OCI-LY1 (cell line): ENCODE data around the gene TK2.

Experiments used
- H2AFZ ChIP-seq: fragments of 200-600 bp; sonication (generic), shearing (Covaris generic); 2 replicates; pipeline ENCODE4 v1.6.0; 2014; ENCODE audit warnings: antibody characterized with exemption, mild to moderate bottlenecking, low read length
- H3F3A ChIP-seq: fragments of 200-600 bp; sonication (generic), shearing (Covaris generic); 2 replicates; pipeline ENCODE4 v1.6.0; 2014; ENCODE audit warnings: mild to moderate bottlenecking, antibody characterized with exemption, low read length, moderate library complexity; ENCODE audit not compliant: insufficient read depth
- H3K27ac ChIP-seq: fragments of 200-600 bp; sonication (generic); 2 replicates; pipeline ENCODE4 v1.5.1; 2014; ENCODE audit warnings: low read length, mixed run types, mild to moderate bottlenecking, low read depth; ENCODE audit not compliant: poor library complexity, severe bottlenecking
- H3K27me3 ChIP-seq: fragments of 200-600 bp; sonication (generic); 2 replicates; pipeline ENCODE4 v1.6.0; 2014; ENCODE audit warnings: antibody characterized with exemption, mild to moderate bottlenecking, low read length, moderate library complexity; ENCODE audit not compliant: insufficient read depth
- H3K36me3 ChIP-seq: fragments of 200-600 bp; sonication (generic); 2 replicates; pipeline ENCODE4 v1.6.1; 2014; ENCODE audit warnings: mild to moderate bottlenecking, antibody characterized with exemption, low read length, moderate library complexity, mixed read lengths; ENCODE audit not compliant: insufficient read depth
- H3K4me1 ChIP-seq: fragments of 200-600 bp; sonication (generic); 2 replicates; pipeline ENCODE4 v1.5.1; 2014; ENCODE audit warnings: mild to moderate bottlenecking, low read length, moderate library complexity; ENCODE audit not compliant: insufficient read depth, severe bottlenecking
- H3K4me2 ChIP-seq: fragments of 200-600 bp; sonication (generic), shearing (Covaris generic); 2 replicates; pipeline ENCODE4 v1.6.1; 2014; ENCODE audit warnings: low read length
- H3K4me3 ChIP-seq: fragments of 200-600 bp; sonication (generic); 2 replicates; pipeline ENCODE4 v1.5.1; 2014; ENCODE audit warnings: low read length, low read depth, mild to moderate bottlenecking, mixed read lengths; ENCODE audit not compliant: poor library complexity, severe bottlenecking
- H3K79me2 ChIP-seq: fragments of 200-600 bp; shearing (Covaris generic); 2 replicates; pipeline ENCODE4 v1.6.1; 2016; ENCODE audit warnings: mixed run types, low read length, mixed read lengths; ENCODE audit not compliant: insufficient read depth
- H3K9ac ChIP-seq: fragments of 200-600 bp; sonication (generic), shearing (Covaris generic); 2 replicates; pipeline ENCODE4 v1.6.1; 2014; ENCODE audit warnings: mild to moderate bottlenecking, low read length, mixed read lengths
- H3K9me2 ChIP-seq: fragments of 200-600 bp; sonication (generic), shearing (Covaris generic); 2 replicates; pipeline ENCODE4 v1.6.1; 2014; ENCODE audit warnings: low read depth, mild to moderate bottlenecking, low read length, mixed read lengths
- H3K9me3 ChIP-seq: fragments of 200-600 bp; shearing (Covaris generic); 2 replicates; pipeline ENCODE4 v1.6.1; 2014; ENCODE audit warnings: low read length, mixed read lengths
- H4K20me1 ChIP-seq: fragments of 200-600 bp; sonication (generic), shearing (Covaris generic); 2 replicates; pipeline ENCODE4 v1.6.0; 2016; ENCODE audit warnings: mild to moderate bottlenecking, low read length; ENCODE audit not compliant: insufficient read depth
- EZH2 ChIP-seq: fragments of 200-600 bp; sonication (generic), shearing (Covaris generic); IDR thresholded peaks from 2 replicates; pipeline ENCODE4 v1.8.0; 2017; ENCODE audit warnings: borderline replicate concordance, mixed run types, mild to moderate bottlenecking, antibody characterized with exemption, low read length, moderate library complexity, mixed read lengths
- TF ChIP-seq, protein P1 (sequence below): fragments of 200-600 bp; sonication (generic), shearing (Covaris generic); IDR thresholded peaks from 2 replicates; pipeline ENCODE4 v1.5.1; 2017; ENCODE audit warnings: mild to moderate bottlenecking, antibody characterized with exemption, low read length, moderate library complexity, mixed read lengths

TK2 gene

DNA sequence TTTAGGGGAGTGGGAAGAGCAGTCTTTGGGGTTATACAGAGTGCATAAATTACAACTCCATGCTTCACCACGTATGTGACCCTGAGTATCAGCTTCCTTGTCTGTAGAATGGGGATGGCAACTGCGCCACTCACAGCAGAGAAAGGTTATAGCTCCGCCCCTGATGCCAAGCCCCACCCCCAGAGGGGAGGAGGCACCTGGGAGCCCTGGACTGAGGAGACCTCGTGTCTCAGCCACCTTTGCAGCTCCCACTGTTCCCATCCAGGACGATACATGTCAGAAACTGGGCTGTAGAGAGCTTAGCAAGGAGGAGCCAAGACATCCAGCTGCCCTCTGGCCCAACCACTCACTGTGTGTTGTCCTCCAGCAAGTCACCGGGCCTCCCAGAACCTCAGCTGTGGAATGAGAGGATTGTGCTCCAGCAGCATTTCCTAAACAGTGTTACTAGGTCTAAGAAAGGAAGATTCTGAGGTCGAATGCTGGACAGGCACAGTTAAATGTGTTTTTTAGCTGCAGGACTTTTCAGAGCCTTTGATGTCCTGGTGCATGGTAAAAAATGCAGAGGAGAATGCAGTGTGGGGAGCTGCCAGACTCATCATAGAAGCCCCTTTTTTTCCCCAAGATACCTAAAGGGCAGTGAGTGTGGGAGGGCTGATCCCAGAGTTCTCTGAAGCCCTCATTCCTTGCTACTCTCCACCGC lies 73.4 kb downstream of the TK2 start:
- Histone ChIP-seq H4K20me1 (no peaks in the 10 kb centered on the region), H3K4me2 (no peak overlapping the region), H3F3A (no peaks in the 10 kb centered on the region), H3K27me3 (no peaks in the 10 kb centered on the region), H3K4me3 (no peak overlapping the region), H3K79me2 (no peaks in the 10 kb centered on the region), H2AFZ (no peak overlapping the region), H3K9me2 (no peaks in the 10 kb centered on the region), H3K9ac (no peak overlapping the region), H3K4me1 (peaks cover 7% of the 10 kb centered on the region), H3K36me3 (no peaks in the 10 kb centered on the region), H3K27ac (no peak overlapping the region), H3K9me3 (no peaks in the 10 kb centered on the region)
- no peak for TF ChIP-seq EZH2
- TF ChIP-seq, protein P1, sequence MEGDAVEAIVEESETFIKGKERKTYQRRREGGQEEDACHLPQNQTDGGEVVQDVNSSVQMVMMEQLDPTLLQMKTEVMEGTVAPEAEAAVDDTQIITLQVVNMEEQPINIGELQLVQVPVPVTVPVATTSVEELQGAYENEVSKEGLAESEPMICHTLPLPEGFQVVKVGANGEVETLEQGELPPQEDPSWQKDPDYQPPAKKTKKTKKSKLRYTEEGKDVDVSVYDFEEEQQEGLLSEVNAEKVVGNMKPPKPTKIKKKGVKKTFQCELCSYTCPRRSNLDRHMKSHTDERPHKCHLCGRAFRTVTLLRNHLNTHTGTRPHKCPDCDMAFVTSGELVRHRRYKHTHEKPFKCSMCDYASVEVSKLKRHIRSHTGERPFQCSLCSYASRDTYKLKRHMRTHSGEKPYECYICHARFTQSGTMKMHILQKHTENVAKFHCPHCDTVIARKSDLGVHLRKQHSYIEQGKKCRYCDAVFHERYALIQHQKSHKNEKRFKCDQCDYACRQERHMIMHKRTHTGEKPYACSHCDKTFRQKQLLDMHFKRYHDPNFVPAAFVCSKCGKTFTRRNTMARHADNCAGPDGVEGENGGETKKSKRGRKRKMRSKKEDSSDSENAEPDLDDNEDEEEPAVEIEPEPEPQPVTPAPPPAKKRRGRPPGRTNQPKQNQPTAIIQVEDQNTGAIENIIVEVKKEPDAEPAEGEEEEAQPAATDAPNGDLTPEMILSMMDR, result no peak

DNA sequence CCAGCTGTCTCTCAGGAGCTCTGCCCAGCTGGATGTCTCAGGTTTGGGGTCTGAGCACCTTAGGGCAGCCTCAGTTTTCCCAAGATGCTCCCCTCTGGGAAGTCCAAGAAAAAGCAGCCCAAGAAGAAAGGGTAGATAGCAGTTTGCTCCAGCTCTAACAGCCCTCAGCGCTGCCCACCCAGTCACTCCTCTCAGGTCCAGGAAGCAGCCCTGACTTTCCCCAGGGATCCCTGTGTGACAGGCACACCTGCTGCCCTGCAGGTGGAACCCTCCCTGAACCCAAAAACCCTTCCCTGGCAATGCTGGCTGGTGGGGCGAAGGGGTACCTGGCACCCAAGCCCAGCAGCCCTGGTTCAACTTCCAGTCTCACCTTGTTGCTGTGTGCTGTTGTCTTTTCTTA lies 74.7 kb downstream of the TK2 start:
- Histone ChIP-seq H3K4me3 (no peak overlapping the region), H3K4me1 (peaks cover 7% of the 10 kb centered on the region), H3K9me2 (no peaks in the 10 kb centered on the region), H3F3A (no peaks in the 10 kb centered on the region), H4K20me1 (no peaks in the 10 kb centered on the region), H3K36me3 (no peaks in the 10 kb centered on the region), H3K27me3 (no peaks in the 10 kb centered on the region), H2AFZ (no peak overlapping the region), H3K9me3 (no peaks in the 10 kb centered on the region), H3K27ac (no peak overlapping the region), H3K4me2 (no peak overlapping the region), H3K9ac (no peak overlapping the region), H3K79me2 (no peaks in the 10 kb centered on the region)
- no peak for TF ChIP-seq EZH2
- TF ChIP-seq, protein P1, result no peak

DNA sequence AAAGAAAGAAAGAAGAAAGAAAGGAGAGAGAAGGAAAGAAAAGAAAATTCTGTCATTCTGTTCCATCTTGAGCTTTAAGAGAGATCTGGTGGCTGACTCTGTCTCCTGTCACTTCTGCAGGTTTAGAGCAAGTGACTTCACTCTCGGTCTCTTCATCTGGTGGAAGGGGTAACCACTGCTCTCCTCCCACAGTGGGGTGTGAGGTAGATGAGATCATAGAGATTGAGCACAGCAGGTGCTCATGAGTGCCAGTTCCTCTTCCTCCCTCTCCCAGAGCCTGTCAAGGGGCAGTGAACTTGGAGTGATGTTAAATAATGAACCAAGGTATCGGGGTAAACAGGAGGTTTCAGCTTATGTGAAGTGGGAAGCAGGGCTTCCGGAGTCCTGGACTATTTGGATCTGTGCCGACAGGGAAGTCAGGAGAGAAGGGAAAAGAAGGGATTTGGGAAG lies 75.1 kb downstream of the TK2 start:
- Histone ChIP-seq H3K27ac (no peak overlapping the region), H4K20me1 (no peaks in the 10 kb centered on the region), H3K9ac (no peak overlapping the region), H3F3A (no peaks in the 10 kb centered on the region), H3K27me3 (no peaks in the 10 kb centered on the region), H3K9me2 (no peaks in the 10 kb centered on the region), H3K79me2 (no peaks in the 10 kb centered on the region), H3K4me1 (peaks cover 7% of the 10 kb centered on the region), H3K4me2 (no peak overlapping the region), H3K9me3 (no peaks in the 10 kb centered on the region), H2AFZ (no peak overlapping the region), H3K4me3 (no peak overlapping the region), H3K36me3 (no peaks in the 10 kb centered on the region)
- TF ChIP-seq, protein P1, result no peak
- TF ChIP-seq EZH2, result no peak
